ENCODE measurements around the gene TSPAN16.

DNA sequence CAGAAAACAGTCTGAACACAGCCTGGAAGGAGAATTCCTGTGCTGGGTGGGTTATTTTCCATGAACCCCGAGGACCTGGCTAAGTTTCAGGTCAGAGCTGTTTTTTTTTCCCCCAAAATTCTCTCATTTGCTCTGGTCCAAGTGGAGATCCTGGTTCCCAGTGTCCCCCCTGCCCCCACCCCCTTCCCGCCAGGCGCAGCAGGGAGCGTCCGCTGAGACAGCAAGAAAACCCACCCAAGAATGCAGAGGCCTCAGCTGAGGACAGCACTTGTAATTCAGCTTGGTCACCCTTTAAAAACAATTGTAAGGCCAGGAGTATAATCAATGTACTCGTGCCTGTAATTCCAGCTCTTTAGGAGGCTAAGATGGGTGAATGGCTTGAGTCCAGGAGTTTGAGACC lies 11.4 kb upstream of the TSPAN16 start:
- TF ChIP-seq, protein P1, sequence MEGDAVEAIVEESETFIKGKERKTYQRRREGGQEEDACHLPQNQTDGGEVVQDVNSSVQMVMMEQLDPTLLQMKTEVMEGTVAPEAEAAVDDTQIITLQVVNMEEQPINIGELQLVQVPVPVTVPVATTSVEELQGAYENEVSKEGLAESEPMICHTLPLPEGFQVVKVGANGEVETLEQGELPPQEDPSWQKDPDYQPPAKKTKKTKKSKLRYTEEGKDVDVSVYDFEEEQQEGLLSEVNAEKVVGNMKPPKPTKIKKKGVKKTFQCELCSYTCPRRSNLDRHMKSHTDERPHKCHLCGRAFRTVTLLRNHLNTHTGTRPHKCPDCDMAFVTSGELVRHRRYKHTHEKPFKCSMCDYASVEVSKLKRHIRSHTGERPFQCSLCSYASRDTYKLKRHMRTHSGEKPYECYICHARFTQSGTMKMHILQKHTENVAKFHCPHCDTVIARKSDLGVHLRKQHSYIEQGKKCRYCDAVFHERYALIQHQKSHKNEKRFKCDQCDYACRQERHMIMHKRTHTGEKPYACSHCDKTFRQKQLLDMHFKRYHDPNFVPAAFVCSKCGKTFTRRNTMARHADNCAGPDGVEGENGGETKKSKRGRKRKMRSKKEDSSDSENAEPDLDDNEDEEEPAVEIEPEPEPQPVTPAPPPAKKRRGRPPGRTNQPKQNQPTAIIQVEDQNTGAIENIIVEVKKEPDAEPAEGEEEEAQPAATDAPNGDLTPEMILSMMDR (IDR thresholded peaks at IDR 0.05): no peak
- no peak for TF ChIP-seq POLR2A (IDR thresholded peaks at IDR 0.05)

All from vagina (tissue), 2 donors.